HEK293 (cell line): Measurements from ENCODE around the gene METTL1.

Source experiments
- CTCF ChIA-PET: fragments of 350-600 bp; formaldehyde crosslinking; extraction: SDS; loops from one replicate; lab custom pipeline; 2021; ENCODE audit warnings: antibody characterized with exemption; lab: Yijun Ruan, JAX
- POLR2A ChIA-PET: fragments of 300-600 bp; formaldehyde crosslinking; extraction: SDS; loops from one replicate; lab custom pipeline; 2020; ENCODE audit warnings: antibody characterized with exemption, inconsistent platforms; lab: Yijun Ruan, JAX
- H3K27ac ChIP-seq: fragments of 200-500 bp; sonication (Bioruptor generic); 2 replicates; pipeline ENCODE4 v1.5.1; 2014; ENCODE audit warnings: low read depth, low read length, control low read depth, inconsistent platforms; ENCODE audit errors: extremely low read depth
- H3K36me3 ChIP-seq, 2 experiments: fragments of 200-500 bp in 1 of 2; sonication (Bioruptor generic) in 1 of 2; 1 replicate in 1 of 2; 2 replicates in 1 of 2; pipeline ENCODE4 v1.5.1; 2014 to 2017; ENCODE audit warnings: inconsistent platforms in 2 of 2, low read length in 2 of 2; ENCODE audit not compliant: control insufficient read depth in 2 of 2, insufficient read depth in 1 of 2
- H3K4me1 ChIP-seq: fragments of 200-500 bp; sonication (Bioruptor generic); 2 replicates; pipeline ENCODE4 v1.5.1; 2014; ENCODE audit warnings: mild to moderate bottlenecking, low read length, inconsistent platforms; ENCODE audit not compliant: control insufficient read depth, insufficient read depth
- H3K4me3 ChIP-seq: 2 replicates; pipeline ENCODE4 v1.5.1; 2011; ENCODE audit warnings: low read depth, mild to moderate bottlenecking, control low read depth, low read length, moderate library complexity
- H3K9me3 ChIP-seq: fragments of 200-500 bp; sonication (Bioruptor generic); 2 replicates; pipeline ENCODE4 v1.5.1; 2014; ENCODE audit warnings: low read depth, low read length, inconsistent platforms; ENCODE audit not compliant: control insufficient read depth, insufficient read depth
- BCL11B ChIP-seq: fragments of 450-650 bp; formaldehyde crosslinking; IDR thresholded peaks from 2 replicates; pipeline ENCODE4 v1.5.1; 2016; ENCODE audit warnings: low read depth, missing biosample characterization, missing genetic modification characterization
- EGR2 ChIP-seq: fragments of 450-650 bp; formaldehyde crosslinking; IDR thresholded peaks from 2 replicates; pipeline ENCODE4 v1.5.1; 2016; ENCODE audit warnings: low read depth, missing biosample characterization, missing genetic modification characterization
- FEZF1 ChIP-seq: fragments of 450-650 bp; formaldehyde crosslinking; IDR thresholded peaks from 2 replicates; pipeline ENCODE4 v1.5.1; 2016; ENCODE audit warnings: missing biosample characterization, missing genetic modification characterization
- HIC1 ChIP-seq: fragments of 450-650 bp; formaldehyde crosslinking; IDR thresholded peaks from 2 replicates; pipeline ENCODE4 v1.5.1; 2016; ENCODE audit warnings: missing biosample characterization, missing genetic modification characterization
- KLF7 ChIP-seq: fragments of 450-650 bp; formaldehyde crosslinking; IDR thresholded peaks from 2 replicates; pipeline ENCODE4 v1.5.1; 2016; ENCODE audit warnings: missing biosample characterization, missing genetic modification characterization, borderline replicate concordance
- OVOL3 ChIP-seq: fragments of 450-650 bp; formaldehyde crosslinking; IDR thresholded peaks from 2 replicates; pipeline ENCODE4 v1.5.1; 2016; ENCODE audit warnings: missing biosample characterization, missing genetic modification characterization
- RBAK ChIP-seq: fragments of 450-650 bp; formaldehyde crosslinking; IDR thresholded peaks from 2 replicates; pipeline ENCODE4 v1.5.1; 2016; ENCODE audit warnings: missing biosample characterization, missing genetic modification characterization
- SALL2 ChIP-seq: fragments of 450-650 bp; formaldehyde crosslinking; IDR thresholded peaks from 2 replicates; pipeline ENCODE4 v1.5.0; 2017; ENCODE audit warnings: missing biosample characterization, mild to moderate bottlenecking, missing genetic modification characterization, borderline replicate concordance
- WT1 ChIP-seq: fragments of 450-650 bp; formaldehyde crosslinking; IDR thresholded peaks from 2 replicates; pipeline ENCODE4 v1.5.1; 2016; ENCODE audit warnings: missing biosample characterization, missing genetic modification characterization
- ZBTB8A ChIP-seq: fragments of 450-650 bp; formaldehyde crosslinking; IDR thresholded peaks from 2 replicates; pipeline ENCODE4 v1.5.1; 2016; ENCODE audit warnings: missing biosample characterization, missing genetic modification characterization
- ZFP69B ChIP-seq: fragments of 450-650 bp; formaldehyde crosslinking; IDR thresholded peaks from 2 replicates; pipeline ENCODE4 v1.5.1; 2016; ENCODE audit warnings: missing biosample characterization, missing genetic modification characterization
- ZNF132 ChIP-seq: fragments of 450-650 bp; formaldehyde crosslinking; IDR thresholded peaks from 2 replicates; pipeline ENCODE4 v1.5.1; 2017; ENCODE audit warnings: missing biosample characterization, missing genetic modification characterization, borderline replicate concordance
- ZNF146 ChIP-seq: fragments of 450-650 bp; formaldehyde crosslinking; IDR thresholded peaks from 2 replicates; pipeline ENCODE4 v1.5.1; 2016; ENCODE audit warnings: missing biosample characterization, missing genetic modification characterization
- ZNF202 ChIP-seq: fragments of 450-650 bp; formaldehyde crosslinking; IDR thresholded peaks from 2 replicates; pipeline ENCODE4 v1.5.1; 2016; ENCODE audit warnings: missing biosample characterization, missing genetic modification characterization, borderline replicate concordance
- ZNF214 ChIP-seq: fragments of 450-650 bp; formaldehyde crosslinking; IDR thresholded peaks from 2 replicates; pipeline ENCODE4 v1.5.1; 2017; ENCODE audit warnings: missing biosample characterization, mild to moderate bottlenecking, missing genetic modification characterization, borderline replicate concordance
- ZNF248 ChIP-seq: fragments of 450-650 bp; formaldehyde crosslinking; IDR thresholded peaks from 2 replicates; pipeline ENCODE4 v1.5.1; 2017; ENCODE audit warnings: missing biosample characterization, missing genetic modification characterization
- ZNF274 ChIP-seq, 2 experiments: fragments of 200-500 bp in 1 of 2; fragments of 450-650 bp in 1 of 2; sonication (Bioruptor generic) in 1 of 2; formaldehyde crosslinking in 1 of 2; IDR thresholded peaks; 2 replicates each; pipeline versions ENCODE4 v1.5.1 to v1.6.1; 2014 to 2016; ENCODE audit warnings: borderline replicate concordance in 1 of 2, inconsistent platforms in 1 of 2, low read length in 1 of 2, missing biosample characterization in 1 of 2, missing genetic modification characterization in 1 of 2
- ZNF280C ChIP-seq: fragments of 450-650 bp; formaldehyde crosslinking; IDR thresholded peaks from 2 replicates; pipeline ENCODE4 v1.5.1; 2016; ENCODE audit warnings: missing biosample characterization, missing genetic modification characterization
- ZNF302 ChIP-seq: fragments of 450-650 bp; formaldehyde crosslinking; IDR thresholded peaks from 2 replicates; pipeline ENCODE4 v1.5.1; 2016; ENCODE audit warnings: missing biosample characterization, missing genetic modification characterization, low read depth
- ZNF311 ChIP-seq: fragments of 450-650 bp; formaldehyde crosslinking; IDR thresholded peaks from 2 replicates; pipeline ENCODE4 v1.5.1; 2017; ENCODE audit warnings: missing biosample characterization, missing genetic modification characterization, borderline replicate concordance
- ZNF335 ChIP-seq: fragments of 450-650 bp; formaldehyde crosslinking; conservative IDR thresholded peaks from 2 replicates; pipeline ENCODE4 v1.5.1; 2016; ENCODE audit warnings: missing biosample characterization, missing genetic modification characterization
- ZNF394 ChIP-seq: fragments of 450-650 bp; formaldehyde crosslinking; IDR thresholded peaks from 2 replicates; pipeline ENCODE4 v1.5.1; 2016; ENCODE audit warnings: missing biosample characterization, missing genetic modification characterization, mild to moderate bottlenecking, moderate library complexity, borderline replicate concordance
- ZNF416 ChIP-seq: fragments of 450-650 bp; formaldehyde crosslinking; IDR thresholded peaks from 2 replicates; pipeline ENCODE4 v1.5.1; 2016; ENCODE audit warnings: missing biosample characterization, missing genetic modification characterization
- ZNF501 ChIP-seq: fragments of 450-650 bp; formaldehyde crosslinking; IDR thresholded peaks from 2 replicates; pipeline ENCODE4 v1.5.1; 2016; ENCODE audit warnings: missing biosample characterization, missing genetic modification characterization
- ZNF701 ChIP-seq: fragments of 450-650 bp; formaldehyde crosslinking; IDR thresholded peaks from 2 replicates; pipeline ENCODE4 v1.5.1; 2016; ENCODE audit warnings: missing biosample characterization, missing genetic modification characterization
- ZNF747 ChIP-seq: fragments of 450-650 bp; formaldehyde crosslinking; IDR thresholded peaks from 2 replicates; pipeline ENCODE4 v1.5.1; 2016; ENCODE audit warnings: missing biosample characterization, missing genetic modification characterization
- ZSCAN16 ChIP-seq: fragments of 450-650 bp; formaldehyde crosslinking; IDR thresholded peaks from 2 replicates; pipeline ENCODE4 v1.5.1; 2016; ENCODE audit warnings: missing biosample characterization, missing genetic modification characterization
- ZSCAN18 ChIP-seq: fragments of 450-650 bp; formaldehyde crosslinking; IDR thresholded peaks from 2 replicates; pipeline ENCODE4 v1.5.1; 2016; ENCODE audit warnings: missing biosample characterization, missing genetic modification characterization

METTL1 gene

DNA sequence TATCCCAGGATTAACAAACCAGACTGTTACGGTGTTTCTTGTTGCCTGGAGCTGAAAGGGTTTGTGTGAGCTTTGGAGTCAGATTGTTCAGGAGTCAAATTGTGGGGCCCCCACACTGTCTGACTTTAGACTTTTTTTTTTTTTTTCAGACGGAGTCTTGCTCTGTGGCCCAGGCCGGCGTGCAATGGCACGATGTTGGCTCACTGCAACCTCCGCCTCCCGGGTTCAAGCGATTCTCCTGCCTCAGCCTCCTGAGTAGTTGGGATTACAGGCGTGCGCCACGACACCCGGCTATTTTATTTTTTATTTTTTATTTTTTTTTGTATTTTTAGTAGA lies 11.5 kb upstream of the METTL1 start:
- CTCF ChIA-PET, result interaction anchor here (0.6 to 2.8 kb wide), 18 partner anchors 9 to 111 kb away, joined by 3 to 19 read pairs (median 4); partner anchors contain the start of genes AVIL, CYP27B1, EEF1AKMT3 and METTL1
- Histone ChIP-seq H3K4me1 (no peaks in the 10 kb centered on the region), H3K9me3 (no peaks in the 10 kb centered on the region), H3K4me3 (peak overlapping the region; percentile 58), H3K27ac (no peak overlapping the region), H3K36me3 (peaks cover 44 to 53% of the 10 kb centered on the region in 2 experiments)
- TF ChIP-seq ZNF701 (no peak), ZFP69B (tag by site-specific recombination) (no peak), OVOL3 (no peak), ZNF501 (no peak), ZNF302 (tag by site-specific recombination) (no peak)
- POLR2A ChIA-PET, result interaction anchor here (1.0 to 1.7 kb wide), 5 partner anchors 11 to 39 kb away, joined by 3 to 14 read pairs (median 5); partner anchors contain the start of genes CDK4, EEF1AKMT3, METTL1 and TSPAN31

DNA sequence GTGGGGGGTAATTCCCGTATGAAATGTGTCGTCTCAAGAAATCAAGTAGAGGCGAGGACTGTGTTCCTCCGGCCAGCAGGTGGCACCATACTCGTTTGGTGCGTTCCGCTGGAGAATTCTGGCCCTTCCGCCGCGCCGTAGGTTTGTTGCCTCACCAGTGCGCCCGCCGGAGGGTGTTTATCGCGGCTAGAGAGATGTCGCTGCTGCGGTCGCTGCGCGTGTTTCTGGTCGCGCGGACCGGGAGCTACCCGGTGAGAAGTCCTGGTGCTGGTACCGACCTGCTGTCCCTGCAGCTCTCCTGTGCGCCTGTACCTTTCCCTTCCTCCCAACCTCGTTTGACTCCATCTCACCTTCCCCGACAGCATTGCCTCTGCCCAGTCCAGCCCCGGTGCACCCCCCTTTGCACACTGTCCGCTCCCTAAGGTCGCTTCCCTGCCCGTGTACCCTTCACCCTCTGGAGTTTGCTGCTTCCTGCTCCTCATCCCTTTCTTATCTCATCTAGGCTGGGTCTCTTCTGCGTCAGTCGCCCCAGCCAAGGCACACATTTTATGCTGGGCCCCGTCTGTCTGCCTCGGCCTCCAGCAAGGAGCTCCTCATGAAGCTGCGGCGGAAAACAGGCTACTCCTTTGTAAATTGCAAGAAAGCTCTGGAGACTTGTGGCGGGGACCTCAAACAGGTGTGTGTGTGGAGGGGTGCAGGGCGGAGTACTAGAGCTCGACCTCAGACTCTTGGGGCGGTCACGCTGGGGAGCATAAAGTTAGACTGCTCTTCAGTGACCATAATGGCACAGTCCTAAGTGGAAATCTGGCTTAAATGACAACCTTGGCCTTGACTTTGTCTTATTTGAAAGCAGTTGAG lies 10.9 kb upstream of the METTL1 start, which contains the start of gene TSFM:
TSS of gene TSFM (plus strand) at position 180 of the 858 bp plus-strand sequence. CDS start at position 195, 15 bp downstream.
- Histone ChIP-seq H3K36me3 (peaks cover 38 to 49% of the 10 kb centered on the region in 2 experiments), H3K4me3 (peak within 1 kb of the TSS; percentile 58), H3K4me1 (no peaks in the 10 kb centered on the region), H3K9me3 (no peaks in the 10 kb centered on the region), H3K27ac (peak within 1 kb of the TSS; percentile 11; the same call in 1 of the 2 replicates)
- ChIA-PET POLR2A (interaction anchor here (1.0 to 1.7 kb wide), 5 partner anchors 11 to 38 kb away, joined by 3 to 14 read pairs (median 5); partner anchors contain the start of genes CDK4, EEF1AKMT3, METTL1 and TSPAN31), CTCF (interaction anchor here (0.6 to 2.8 kb wide), 21 partner anchors 9 to 111 kb away, joined by 3 to 19 read pairs (median 4); partner anchors contain the start of genes AVIL, CTDSP2, CYP27B1 and EEF1AKMT3)
- TF ChIP-seq SALL2 (tag by site-specific recombination) (no peak), ZNF747 (no peak), ZNF248 (no peak), ZSCAN16 (no peak; the same call in 1 of the 2 replicates), ZNF280C (tag by site-specific recombination) (no peak), ZNF214 (tag by site-specific recombination) (no peak; the same call in 1 of the 2 replicates), ZSCAN18 (no peak; the same call in 1 of the 2 replicates), HIC1 (0 out of 2 replicates have a peak, but pooled peaks have one; percentile 43), ZNF146 (tag by site-specific recombination) (peak; percentile 4; the same call in 1 of the 2 replicates), WT1 (tag by site-specific recombination) (peak; percentile 40; the same call in 1 of the 2 replicates), ZNF202 (tag by site-specific recombination) (no peak), ZNF335 (tag by site-specific recombination) (peak; percentile 89), EGR2 (tag by site-specific recombination) (no peak), BCL11B (no peak), RBAK (no peak), ZNF394 (tag by site-specific recombination) (peak; percentile 82), ZNF311 (tag by site-specific recombination) (no peak), FEZF1 (tag by site-specific recombination) (no peak; the same call in 1 of the 2 replicates), ZNF274 (IDR thresholded peaks at IDR 0.05; ENCODE audit: low read length) (no peak), ZNF274 (tag by site-specific recombination; IDR thresholded peaks at IDR 0.05; ENCODE audit: borderline replicate concordance) (no peak), ZNF132 (tag by site-specific recombination) (no peak), ZBTB8A (peak; percentile 100), KLF7 (no peak; the same call in 1 of the 2 replicates), ZNF416 (0 out of 2 replicates have a peak, but pooled peaks have one; percentile 47)
